KMS-11 (cell line): Measurements from ENCODE around the gene MFSD2A.
"Not testable (repeated sequence)": the region's sequence is repeated elsewhere in the genome, so short reads cannot be mapped to it uniquely, and the experiment has no call there.

ENCODE experiments used
- H2AFZ ChIP-seq: fragments of 200-600 bp; sonication (generic); 2 replicates; pipeline ENCODE4 v1.6.1; 2016; ENCODE audit warnings: antibody characterized with exemption, mixed run types, low read depth
- H3K27ac ChIP-seq: fragments of 200-600 bp; sonication (generic); 2 replicates; pipeline ENCODE4 v1.6.1; 2016; ENCODE audit warnings: mild to moderate bottlenecking, mixed run types
- H3K27me3 ChIP-seq: fragments of 200-600 bp; sonication (generic); 2 replicates; pipeline ENCODE4 v1.6.1; 2017; ENCODE audit warnings: mild to moderate bottlenecking, low read depth, mixed run types, moderate library complexity; ENCODE audit not compliant: insufficient read depth
- H3K36me3 ChIP-seq: fragments of 200-600 bp; sonication (generic); 2 replicates; pipeline ENCODE4 v1.6.1; 2017; ENCODE audit warnings: mild to moderate bottlenecking, mixed run types; ENCODE audit not compliant: insufficient read depth
- H3K4me1 ChIP-seq: fragments of 200-600 bp; sonication (generic); 2 replicates; pipeline ENCODE4 v1.6.1; 2016; ENCODE audit warnings: mild to moderate bottlenecking, low read depth, mixed run types; ENCODE audit not compliant: poor library complexity, severe bottlenecking
- H3K4me2 ChIP-seq: fragments of 200-600 bp; sonication (generic); 2 replicates; pipeline ENCODE4 v1.7.0; 2016; ENCODE audit warnings: mild to moderate bottlenecking, mixed run types
- H3K4me3 ChIP-seq: fragments of 200-600 bp; sonication (generic); IDR thresholded peaks from 2 replicates; pipeline ENCODE4 v1.6.1; 2017; ENCODE audit warnings: low read depth, low read length, mixed read lengths; ENCODE audit not compliant: insufficient read depth
- H3K79me2 ChIP-seq: fragments of 200-600 bp; sonication (generic); 2 replicates; pipeline ENCODE4 v1.6.1; 2016; ENCODE audit warnings: low read depth, mixed run types; ENCODE audit not compliant: insufficient read depth
- H3K9ac ChIP-seq: fragments of 200-600 bp; sonication (generic); 2 replicates; pipeline ENCODE4 v1.6.1; 2016; ENCODE audit warnings: mild to moderate bottlenecking, mixed run types
- H4K20me1 ChIP-seq: fragments of 200-600 bp; sonication (generic); 2 replicates; pipeline ENCODE4 v1.6.1; 2016; ENCODE audit warnings: mild to moderate bottlenecking, mixed run types; ENCODE audit not compliant: insufficient read depth
- TF ChIP-seq, protein P1 (sequence below): fragments of 200-600 bp; sonication (generic); conservative IDR thresholded peaks from 2 replicates; pipeline ENCODE4 v1.6.1; 2017; ENCODE audit warnings: low read depth, mild to moderate bottlenecking, antibody characterized with exemption, low read length, moderate library complexity, mixed read lengths

The MFSD2A gene

DNA sequence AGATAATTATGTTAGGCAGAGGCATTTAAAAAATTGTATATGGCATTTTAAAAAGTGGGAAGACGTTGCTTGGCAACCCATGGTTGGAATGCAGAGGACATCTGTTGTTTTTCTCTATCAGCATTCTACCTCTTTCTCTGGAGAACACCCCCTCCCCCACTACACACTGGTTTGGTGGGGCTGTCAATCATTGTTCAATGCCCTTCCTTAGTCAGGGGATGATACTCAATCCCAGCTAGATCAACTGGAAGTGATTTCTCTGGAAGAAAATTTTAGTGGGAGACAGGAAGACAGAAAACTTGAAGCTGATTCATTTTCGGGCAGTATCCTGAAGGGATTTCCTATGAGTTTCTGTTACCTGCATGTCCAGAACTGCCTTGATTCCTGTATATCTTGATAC, 49.9 kb downstream of the MFSD2A start:
- H3K27me3 ChIP-seq: no peaks in the 10 kb centered on the region
- TF ChIP-seq, protein P1, sequence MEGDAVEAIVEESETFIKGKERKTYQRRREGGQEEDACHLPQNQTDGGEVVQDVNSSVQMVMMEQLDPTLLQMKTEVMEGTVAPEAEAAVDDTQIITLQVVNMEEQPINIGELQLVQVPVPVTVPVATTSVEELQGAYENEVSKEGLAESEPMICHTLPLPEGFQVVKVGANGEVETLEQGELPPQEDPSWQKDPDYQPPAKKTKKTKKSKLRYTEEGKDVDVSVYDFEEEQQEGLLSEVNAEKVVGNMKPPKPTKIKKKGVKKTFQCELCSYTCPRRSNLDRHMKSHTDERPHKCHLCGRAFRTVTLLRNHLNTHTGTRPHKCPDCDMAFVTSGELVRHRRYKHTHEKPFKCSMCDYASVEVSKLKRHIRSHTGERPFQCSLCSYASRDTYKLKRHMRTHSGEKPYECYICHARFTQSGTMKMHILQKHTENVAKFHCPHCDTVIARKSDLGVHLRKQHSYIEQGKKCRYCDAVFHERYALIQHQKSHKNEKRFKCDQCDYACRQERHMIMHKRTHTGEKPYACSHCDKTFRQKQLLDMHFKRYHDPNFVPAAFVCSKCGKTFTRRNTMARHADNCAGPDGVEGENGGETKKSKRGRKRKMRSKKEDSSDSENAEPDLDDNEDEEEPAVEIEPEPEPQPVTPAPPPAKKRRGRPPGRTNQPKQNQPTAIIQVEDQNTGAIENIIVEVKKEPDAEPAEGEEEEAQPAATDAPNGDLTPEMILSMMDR: no peak
- H3K36me3 ChIP-seq: no peaks in the 10 kb centered on the region
- no peaks in the 10 kb centered on the region for H3K79me2 ChIP-seq
- H3K27ac ChIP-seq: no peak overlapping the region
- H3K4me2 ChIP-seq: no peak overlapping the region
- no peak overlapping the region for H3K4me3 ChIP-seq
- no peak overlapping the region for H3K9ac ChIP-seq
- no peak overlapping the region for H2AFZ ChIP-seq
- no peaks in the 10 kb centered on the region for H4K20me1 ChIP-seq
- peaks cover 10% of the 10 kb centered on the region for H3K4me1 ChIP-seq

DNA sequence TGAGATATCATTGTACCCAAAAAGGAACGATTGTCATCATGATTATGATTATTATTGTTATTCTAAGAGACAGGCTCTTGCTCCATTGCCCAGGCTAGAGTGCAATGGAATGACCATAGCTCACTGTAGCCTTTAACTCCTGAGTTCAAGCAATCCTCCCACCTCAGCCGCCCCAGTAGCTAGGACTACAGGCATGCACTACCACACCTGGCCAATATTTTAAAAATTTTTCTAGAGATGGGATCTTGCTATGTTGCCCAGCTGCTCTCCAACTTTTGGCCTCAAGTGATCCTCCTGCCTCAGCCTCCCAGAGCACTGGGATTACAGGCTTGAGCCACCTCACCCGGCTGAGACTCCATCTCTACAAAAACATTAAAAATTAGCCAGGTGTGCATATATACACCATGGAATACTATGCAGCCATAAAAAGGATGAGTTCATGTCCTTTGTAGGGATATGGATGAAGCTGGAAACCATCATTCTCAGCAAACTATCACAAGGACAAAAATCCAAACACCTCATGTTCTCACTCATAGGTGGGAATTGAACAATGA, 52.6 kb downstream of the MFSD2A start:
- not testable (repeated sequence) for H3K4me3 ChIP-seq, H3K36me3 ChIP-seq, H2AFZ ChIP-seq, H4K20me1 ChIP-seq, H3K27me3 ChIP-seq, H3K79me2 ChIP-seq, H3K9ac ChIP-seq, H3K27ac ChIP-seq, H3K4me2 ChIP-seq
- H3K4me1 ChIP-seq: peaks cover 10% of the 10 kb centered on the region

DNA sequence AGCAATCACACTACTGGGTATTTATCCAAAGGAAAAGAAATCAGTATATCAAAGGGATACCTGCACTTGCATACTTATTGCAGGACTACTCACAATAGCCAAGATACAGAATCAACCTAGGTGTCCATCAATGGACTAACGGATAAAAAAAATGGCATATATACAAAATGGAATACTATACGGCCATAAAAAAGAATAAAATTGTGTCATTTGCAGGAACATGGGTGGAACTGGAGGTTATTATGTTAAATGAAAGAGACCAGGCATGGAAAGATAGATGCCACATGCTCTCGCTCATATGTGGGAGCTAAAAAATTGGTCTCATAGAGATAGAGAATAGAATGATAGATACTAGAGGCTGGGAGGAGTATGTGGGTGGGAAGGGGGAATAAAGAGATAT, 56.3 kb downstream of the MFSD2A start:
- Histone ChIP-seq H2AFZ (no peak overlapping the region), H3K27ac (no peak overlapping the region), H3K4me2 (no peak overlapping the region), H3K27me3 (no peaks in the 10 kb centered on the region), H3K79me2 (no peaks in the 10 kb centered on the region), H3K36me3 (no peaks in the 10 kb centered on the region), H3K4me1 (no peaks in the 10 kb centered on the region), H3K4me3 (no peak overlapping the region), H3K9ac (no peak overlapping the region), H4K20me1 (no peaks in the 10 kb centered on the region)
- TF ChIP-seq, protein P1: no peak

DNA sequence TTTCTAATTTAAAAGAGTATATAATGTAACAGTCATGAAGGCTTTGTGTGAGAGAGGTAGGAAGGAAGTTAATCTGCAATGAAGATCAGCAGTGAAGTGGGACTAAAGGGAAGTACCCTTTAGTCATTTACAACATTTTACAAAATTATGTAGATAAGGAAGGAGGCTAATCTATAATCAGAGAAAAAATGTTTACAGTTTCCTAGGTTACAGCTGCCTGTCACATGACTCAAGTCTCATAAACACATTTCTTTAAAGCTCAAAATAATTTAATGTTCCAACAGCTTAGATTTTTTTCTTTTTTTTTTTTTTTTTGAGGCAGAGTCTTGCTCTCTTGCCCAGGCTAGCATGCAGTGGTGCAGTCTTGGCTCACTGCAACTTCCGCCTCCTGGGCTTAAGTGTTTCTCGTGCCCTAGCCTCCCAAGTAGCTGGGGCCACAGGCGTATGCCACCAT, 59.3 kb downstream of the MFSD2A start:
- no peak overlapping the region for H3K4me3 ChIP-seq
- no peaks in the 10 kb centered on the region for H4K20me1 ChIP-seq
- no peaks in the 10 kb centered on the region for H3K27me3 ChIP-seq
- no peak overlapping the region for H2AFZ ChIP-seq
- no peak overlapping the region for H3K9ac ChIP-seq
- no peaks in the 10 kb centered on the region for H3K79me2 ChIP-seq
- H3K36me3 ChIP-seq: no peaks in the 10 kb centered on the region
- no peak overlapping the region for H3K4me2 ChIP-seq
- TF ChIP-seq, protein P1: no peak
- no peaks in the 10 kb centered on the region for H3K4me1 ChIP-seq
- H3K27ac ChIP-seq: no peak overlapping the region

DNA sequence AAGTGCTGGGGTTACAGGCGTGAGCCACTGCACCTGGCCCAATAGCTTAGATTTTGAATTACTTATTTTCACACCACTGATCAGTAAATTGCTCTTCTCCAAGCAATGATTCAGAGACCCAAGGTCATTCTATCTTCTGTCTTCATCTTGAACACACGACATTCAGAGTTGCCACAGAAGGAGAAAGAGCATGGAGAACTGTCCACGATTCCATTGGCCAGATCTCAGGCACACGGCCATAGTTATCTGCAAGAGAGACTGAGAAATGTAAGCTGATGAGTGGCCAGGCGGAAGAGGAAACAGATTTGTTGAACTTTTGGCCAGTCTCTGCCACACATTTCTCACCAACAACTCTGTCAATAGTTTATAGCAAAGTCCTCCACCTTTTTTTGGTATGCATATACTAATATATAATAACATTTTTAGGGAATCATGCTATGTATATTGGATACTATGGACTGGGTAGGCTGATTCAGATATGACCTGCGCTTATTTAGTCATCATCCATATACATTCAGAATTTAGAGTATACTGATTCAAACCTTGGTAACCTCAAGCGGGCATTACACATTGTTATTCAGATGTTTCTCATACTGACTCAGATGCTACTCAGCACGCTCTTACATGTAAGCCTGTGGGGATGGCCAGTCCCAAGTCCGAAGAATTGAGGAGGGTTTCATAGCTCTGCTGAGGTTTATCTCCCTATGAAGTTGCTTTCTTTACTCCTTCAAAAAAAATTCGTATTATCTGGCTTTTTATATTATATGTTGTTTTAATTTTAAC, 60.1 kb downstream of the MFSD2A start:
- H3K4me3 ChIP-seq: no peak overlapping the region
- no peaks in the 10 kb centered on the region for H3K36me3 ChIP-seq
- no peaks in the 10 kb centered on the region for H3K27me3 ChIP-seq
- H3K27ac ChIP-seq: no peak overlapping the region
- TF ChIP-seq, protein P1: no peak
- no peaks in the 10 kb centered on the region for H3K79me2 ChIP-seq
- no peaks in the 10 kb centered on the region for H4K20me1 ChIP-seq
- no peak overlapping the region for H2AFZ ChIP-seq
- H3K4me1 ChIP-seq: no peaks in the 10 kb centered on the region
- no peak overlapping the region for H3K4me2 ChIP-seq
- no peak overlapping the region for H3K9ac ChIP-seq
